Subcutaneous abdominal adipose tissue (tissue), 5 donors: Measurements from ENCODE around the gene LRRFIP1.

ENCODE experiments used
- H3K27ac ChIP-seq: one replicate; pipeline ENCODE4 v1.7.0; 2013; ENCODE audit warnings: low read depth, mild to moderate bottlenecking, inconsistent platforms, low read length, moderate library complexity
- H3K27me3 ChIP-seq, 5 donors: one replicate each; pipeline ENCODE4 v1.7.0; 2013; ENCODE audit warnings: low read length in 5 of 5, inconsistent platforms in 1 of 5; ENCODE audit not compliant: control insufficient read depth in 5 of 5, insufficient read depth in 4 of 5
- H3K36me3 ChIP-seq, 5 donors: one replicate each; pipeline ENCODE4 v1.7.0; 2013; ENCODE audit warnings: low read length in 5 of 5; ENCODE audit not compliant: control insufficient read depth in 5 of 5, insufficient read depth in 5 of 5
- H3K4me1 ChIP-seq, 5 donors: one replicate each; pipeline ENCODE4 v1.7.0; 2013; ENCODE audit warnings: low read length in 5 of 5, mild to moderate bottlenecking in 3 of 5, moderate library complexity in 1 of 5; ENCODE audit not compliant: control insufficient read depth in 5 of 5, insufficient read depth in 5 of 5
- H3K4me3 ChIP-seq, 5 donors: one replicate each; pipeline ENCODE4 v1.7.0; 2013; ENCODE audit warnings: low read length in 5 of 5, low read depth in 1 of 5
- H3K9ac ChIP-seq, 5 donors: one replicate each; pipeline ENCODE4 v1.7.0; 2013; ENCODE audit warnings: low read length in 5 of 5, mild to moderate bottlenecking in 4 of 5, moderate library complexity in 3 of 5
- H3K9me3 ChIP-seq, 5 donors: one replicate each; pipeline ENCODE4 v1.7.0; 2013; ENCODE audit warnings: low read length in 5 of 5; ENCODE audit not compliant: control insufficient read depth in 5 of 5
- donor health status: healthy.
- donor health status: healthy.
- donor health status: healthy.
- donor health status: healthy.
- donor health status: healthy.

The LRRFIP1 gene

DNA sequence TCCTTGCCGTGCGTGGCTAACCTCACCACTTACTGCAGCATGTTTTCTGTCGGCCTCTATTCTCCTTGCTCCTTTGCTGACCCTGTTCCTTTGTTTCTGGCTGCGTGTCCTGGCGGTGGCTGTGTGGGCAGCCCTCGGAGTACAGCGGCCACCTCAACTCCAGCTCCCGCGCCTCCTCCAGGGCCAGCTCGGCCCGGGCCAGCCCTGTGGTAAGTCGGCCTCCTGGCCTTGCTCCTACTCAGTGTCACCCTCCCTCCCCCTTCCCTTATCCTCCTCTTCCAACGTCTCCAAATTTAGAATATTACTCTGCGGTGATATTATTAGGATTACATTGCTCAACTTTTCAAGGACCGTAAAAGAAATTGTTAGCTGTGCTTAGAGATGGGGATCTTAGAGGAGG is 111.7 kb downstream of the LRRFIP1 start:
- peaks cover 0 to 18% (median 13%) of the 10 kb centered on the region in 5 donors for H3K36me3 ChIP-seq
- H3K9ac ChIP-seq: no peak overlapping the region
- H3K4me3 ChIP-seq: no peak overlapping the region
- H3K9me3 ChIP-seq: no peaks in the 10 kb centered on the region
- H3K27ac ChIP-seq: peak overlapping the region; percentile 17
- no peaks in the 10 kb centered on the region for H3K27me3 ChIP-seq
- peaks cover 2 to 96% (median 35%) of the 10 kb centered on the region in 5 donors for H3K4me1 ChIP-seq

DNA sequence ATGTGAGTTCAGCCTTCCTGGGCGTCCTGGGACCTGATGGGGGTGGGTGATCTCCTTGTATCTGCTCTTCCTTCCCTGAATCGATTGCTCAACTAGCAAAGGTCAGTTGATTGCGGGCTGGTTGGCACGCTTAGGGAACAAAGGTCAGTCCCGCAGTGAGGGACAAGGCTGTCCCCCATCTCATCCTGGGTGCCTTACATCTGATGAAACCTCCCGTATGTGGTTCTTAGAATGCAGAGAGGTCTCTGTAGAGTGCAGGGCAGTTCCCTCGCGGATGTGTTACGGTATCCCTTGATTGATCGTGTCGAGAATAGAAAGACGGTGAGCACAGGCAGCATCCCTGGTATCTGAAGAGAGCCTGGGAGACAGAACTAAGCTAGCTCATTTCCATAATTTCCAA is 114.8 kb downstream of the LRRFIP1 start:
- no peaks in the 10 kb centered on the region for H3K27me3 ChIP-seq
- no peak overlapping the region for H3K27ac ChIP-seq
- H3K9ac ChIP-seq: peak overlapping the region in 1 of 5 donors; percentile 21
- H3K4me1 ChIP-seq: peaks cover 2 to 76% (median 34%) of the 10 kb centered on the region in 5 donors
- peaks cover 0 to 16% (median 13%) of the 10 kb centered on the region in 5 donors for H3K36me3 ChIP-seq
- H3K4me3 ChIP-seq: no peak overlapping the region
- no peaks in the 10 kb centered on the region for H3K9me3 ChIP-seq

DNA sequence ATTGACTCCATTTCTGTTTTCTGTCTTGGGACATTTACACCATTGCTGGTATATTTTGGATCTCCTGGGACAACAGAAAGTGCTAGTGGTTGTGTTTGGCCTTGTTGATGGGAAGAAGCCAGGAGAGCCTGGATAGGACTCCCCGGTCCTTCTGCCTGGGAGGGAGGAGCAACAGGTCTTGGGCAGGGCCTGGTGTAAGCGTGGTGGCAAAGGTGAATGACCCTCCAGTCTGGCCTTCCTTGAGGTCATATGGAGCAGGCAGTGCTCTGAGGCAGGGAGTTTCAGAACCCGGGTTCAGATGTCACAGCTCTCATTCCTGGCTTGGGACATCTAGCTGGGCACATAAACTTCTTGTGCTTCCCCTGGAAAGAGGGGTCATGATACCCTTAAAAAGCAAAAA is 115.2 kb downstream of the LRRFIP1 start:
- no peaks in the 10 kb centered on the region for H3K9me3 ChIP-seq
- no peak overlapping the region for H3K4me3 ChIP-seq
- H3K27ac ChIP-seq: no peak overlapping the region
- no peaks in the 10 kb centered on the region for H3K27me3 ChIP-seq
- peaks cover 0 to 18% (median 14%) of the 10 kb centered on the region in 5 donors for H3K36me3 ChIP-seq
- peak overlapping the region in 1 of 5 donors; percentile 21 for H3K9ac ChIP-seq
- H3K4me1 ChIP-seq: peaks cover 2 to 71% (median 34%) of the 10 kb centered on the region in 5 donors

DNA sequence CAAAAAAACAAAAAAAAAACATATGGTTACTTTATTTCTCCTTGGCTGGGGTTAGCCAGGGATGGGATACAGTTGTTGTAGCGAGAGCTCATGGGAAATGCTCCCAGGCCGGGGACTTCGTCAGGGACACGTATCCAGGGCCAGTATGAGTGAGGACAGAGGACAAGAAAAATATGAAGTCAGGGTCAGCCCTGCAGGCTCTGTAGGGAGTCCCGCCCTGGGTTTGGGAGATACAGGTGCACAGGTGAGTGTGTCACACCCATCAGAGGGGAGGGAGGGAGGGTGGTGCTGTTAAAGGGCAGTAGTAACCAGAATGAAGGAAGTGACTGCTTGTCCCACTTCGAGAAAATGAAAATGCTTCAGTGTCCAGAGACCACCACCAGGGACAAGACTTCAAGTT is 115.6 kb downstream of the LRRFIP1 start:
- H3K27me3 ChIP-seq: no peaks in the 10 kb centered on the region
- no peak overlapping the region for H3K9ac ChIP-seq
- no peak overlapping the region for H3K4me3 ChIP-seq
- peaks cover 0 to 18% (median 14%) of the 10 kb centered on the region in 5 donors for H3K36me3 ChIP-seq
- H3K4me1 ChIP-seq: peaks cover 2 to 67% (median 34%) of the 10 kb centered on the region in 5 donors
- H3K27ac ChIP-seq: no peak overlapping the region
- no peaks in the 10 kb centered on the region for H3K9me3 ChIP-seq

DNA sequence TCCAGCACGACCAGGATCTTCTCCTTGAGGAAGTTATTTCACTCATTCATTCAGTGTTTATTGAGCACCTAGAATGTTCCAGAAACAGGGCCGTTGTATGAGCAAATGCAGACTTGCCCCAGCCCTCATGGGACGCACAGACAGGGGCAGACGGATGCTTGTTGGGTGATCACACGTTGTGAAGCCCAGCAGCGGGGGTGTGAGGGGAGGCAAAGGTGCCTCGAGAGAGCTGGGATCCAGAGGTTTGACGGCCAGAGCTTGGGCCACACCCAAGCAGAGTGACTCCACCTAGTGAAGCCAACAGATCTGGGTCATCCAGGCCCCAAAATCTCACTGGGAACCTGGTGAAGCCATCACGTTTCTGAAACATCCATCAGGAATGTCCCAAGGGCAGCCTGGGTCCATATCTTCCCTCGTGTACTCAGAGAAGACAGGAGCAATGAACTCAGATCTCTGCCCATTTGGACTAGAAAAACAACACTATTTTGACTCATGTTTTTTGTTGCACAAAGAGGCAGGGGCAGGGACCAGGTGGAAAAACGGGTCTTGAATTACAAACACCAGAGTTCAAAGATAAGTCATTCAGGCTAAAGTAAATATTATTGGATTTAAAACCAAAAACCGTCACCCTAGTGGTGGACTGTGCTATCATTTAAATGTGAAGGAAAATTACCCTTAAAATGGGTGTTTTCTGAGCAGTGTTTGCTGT is 116.3 kb downstream of the LRRFIP1 start:
- H3K4me1 ChIP-seq: peaks cover 2 to 60% (median 34%) of the 10 kb centered on the region in 5 donors

DNA sequence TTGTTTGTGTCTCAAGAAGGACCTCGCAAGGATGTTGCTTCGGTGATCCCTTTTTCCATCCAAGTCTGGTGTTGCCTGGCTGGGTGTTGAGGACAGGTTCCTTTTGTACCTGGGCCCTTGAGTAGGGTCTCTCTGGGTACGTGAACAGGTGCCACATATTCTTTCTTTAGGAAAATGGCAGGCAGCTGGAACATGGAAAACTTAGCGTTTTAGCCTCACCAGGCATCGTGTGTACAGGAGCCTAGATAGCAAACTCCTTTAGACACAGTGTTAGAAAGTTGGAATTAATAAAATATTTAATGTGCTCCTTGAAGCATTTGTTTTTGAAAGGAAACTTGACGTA is 116.9 kb downstream of the LRRFIP1 start:
- H3K4me3 ChIP-seq: no peak overlapping the region
- no peaks in the 10 kb centered on the region for H3K9me3 ChIP-seq
- peaks cover 2 to 55% (median 31%) of the 10 kb centered on the region in 5 donors for H3K4me1 ChIP-seq
- no peaks in the 10 kb centered on the region for H3K27me3 ChIP-seq
- peak overlapping the region; percentile 50 for H3K27ac ChIP-seq
- H3K9ac ChIP-seq: no peak overlapping the region
- peaks cover 0 to 27% (median 21%) of the 10 kb centered on the region in 5 donors for H3K36me3 ChIP-seq

More for the DNA sequence above, 116.3 kb downstream of the LRRFIP1 start:
- Histone ChIP-seq H3K9ac (no peak overlapping the region), H3K36me3 (peaks cover 0 to 22% (median 16%) of the 10 kb centered on the region in 5 donors), H3K9me3 (no peaks in the 10 kb centered on the region), H3K27me3 (no peaks in the 10 kb centered on the region), H3K4me3 (no peak overlapping the region), H3K27ac (peak overlapping the region; percentile 50)

DNA sequence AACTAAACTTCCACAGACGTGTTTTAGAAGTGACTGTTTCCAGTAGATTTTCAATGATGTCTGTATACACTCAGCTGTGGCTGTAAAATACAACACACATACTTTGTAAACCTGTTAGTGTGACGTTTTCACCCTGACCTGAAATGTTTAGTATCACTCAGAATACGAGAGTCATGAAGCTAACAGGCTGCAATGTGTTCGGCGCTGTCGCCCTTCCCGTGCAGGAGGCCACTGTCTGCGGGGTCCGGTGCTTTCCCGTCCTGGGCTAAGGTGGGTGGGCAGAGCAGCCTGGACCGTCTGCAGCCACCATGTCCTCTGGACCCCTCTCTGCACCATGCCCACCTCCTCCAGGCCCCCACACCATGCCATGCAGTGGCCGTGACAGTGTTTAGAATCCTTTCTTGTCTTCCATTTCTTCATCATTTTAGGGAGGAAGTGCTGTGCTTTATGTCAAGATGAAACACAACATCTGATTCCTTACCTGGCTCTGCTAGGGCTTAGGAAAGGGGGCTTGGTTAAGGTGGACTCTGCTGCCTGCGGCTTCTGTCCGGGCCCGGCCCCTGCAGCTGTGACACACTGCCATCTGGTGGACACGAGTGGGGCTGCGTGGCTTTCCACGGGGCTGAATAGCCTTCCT is 117.3 kb downstream of the LRRFIP1 start:
- H3K4me3 ChIP-seq: no peak overlapping the region
- H3K27me3 ChIP-seq: no peaks in the 10 kb centered on the region
- no peak overlapping the region for H3K9ac ChIP-seq
- H3K36me3 ChIP-seq: peaks cover 2 to 32% (median 26%) of the 10 kb centered on the region in 5 donors
- H3K9me3 ChIP-seq: no peaks in the 10 kb centered on the region
- peaks cover 2 to 50% (median 26%) of the 10 kb centered on the region in 5 donors for H3K4me1 ChIP-seq
- H3K27ac ChIP-seq: peak overlapping the region; percentile 50

DNA sequence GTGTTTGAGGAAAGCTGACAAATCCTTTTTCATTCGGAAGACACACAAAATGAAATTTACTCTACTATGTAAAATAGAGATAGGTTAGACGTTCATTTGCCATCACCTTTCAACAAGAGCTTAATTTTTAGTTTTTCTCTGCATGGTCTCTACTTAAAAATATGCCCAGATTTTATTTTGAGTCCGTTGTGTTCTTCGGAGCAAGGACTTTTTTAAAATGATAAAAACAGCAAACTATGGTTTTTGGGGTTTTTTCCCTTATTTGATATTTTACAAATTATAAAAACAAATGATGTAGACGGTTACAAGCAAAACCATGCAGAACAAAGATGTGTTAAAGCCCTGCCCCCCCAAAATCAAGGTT is 117.8 kb downstream of the LRRFIP1 start:
- no peak overlapping the region for H3K9ac ChIP-seq
- H3K27ac ChIP-seq: no peak overlapping the region
- peaks cover 2 to 36% (median 28%) of the 10 kb centered on the region in 5 donors for H3K36me3 ChIP-seq

DNA sequence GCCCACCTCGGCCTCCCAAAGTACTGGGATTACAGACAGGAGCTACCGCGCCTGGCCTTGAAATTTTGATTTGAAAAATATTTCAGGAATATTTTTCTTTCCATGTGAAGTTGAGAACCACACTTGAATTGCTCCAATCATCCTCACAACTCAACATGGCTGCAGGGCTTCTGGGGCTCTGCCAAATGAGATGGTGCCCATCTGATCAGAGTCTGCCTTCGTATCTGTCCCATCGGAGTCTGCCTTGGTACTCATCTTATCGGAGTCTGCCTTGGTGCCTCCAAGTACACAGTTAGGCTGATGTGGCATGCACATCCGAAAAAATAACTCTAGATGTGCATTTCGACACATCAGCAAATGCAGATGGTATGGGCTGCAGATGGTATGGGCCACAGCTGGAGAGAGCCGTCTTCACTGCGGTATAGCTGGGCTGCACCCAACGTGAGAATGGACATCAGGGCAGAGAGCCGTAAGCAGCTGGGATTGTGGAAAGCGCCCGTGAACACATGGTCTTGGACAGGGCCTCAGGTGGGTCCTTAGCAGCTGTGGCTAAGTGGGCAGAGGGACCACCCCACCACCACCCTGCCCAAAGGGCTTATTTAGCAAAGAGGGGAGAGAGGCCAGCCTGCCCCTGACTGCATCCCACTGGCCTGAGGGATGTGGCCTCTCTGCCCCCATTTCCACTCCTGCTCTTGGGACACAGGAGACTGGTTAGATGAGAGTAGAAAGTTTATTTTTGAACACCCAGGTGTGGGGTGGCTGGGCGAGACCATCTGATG is 119.1 kb downstream of the LRRFIP1 start:
- Histone ChIP-seq H3K27me3 (no peaks in the 10 kb centered on the region), H3K4me3 (no peak overlapping the region), H3K4me1 (peaks cover 2 to 34% (median 17%) of the 10 kb centered on the region in 5 donors), H3K36me3 (peaks cover 10 to 46% (median 37%) of the 10 kb centered on the region in 5 donors), H3K9me3 (no peaks in the 10 kb centered on the region), H3K9ac (no peak overlapping the region), H3K27ac (no peak overlapping the region)

More for the DNA sequence above, 117.8 kb downstream of the LRRFIP1 start:
- Histone ChIP-seq H3K4me1 (peaks cover 2 to 45% (median 24%) of the 10 kb centered on the region in 5 donors), H3K27me3 (no peaks in the 10 kb centered on the region), H3K4me3 (no peak overlapping the region), H3K9me3 (no peaks in the 10 kb centered on the region)

DNA sequence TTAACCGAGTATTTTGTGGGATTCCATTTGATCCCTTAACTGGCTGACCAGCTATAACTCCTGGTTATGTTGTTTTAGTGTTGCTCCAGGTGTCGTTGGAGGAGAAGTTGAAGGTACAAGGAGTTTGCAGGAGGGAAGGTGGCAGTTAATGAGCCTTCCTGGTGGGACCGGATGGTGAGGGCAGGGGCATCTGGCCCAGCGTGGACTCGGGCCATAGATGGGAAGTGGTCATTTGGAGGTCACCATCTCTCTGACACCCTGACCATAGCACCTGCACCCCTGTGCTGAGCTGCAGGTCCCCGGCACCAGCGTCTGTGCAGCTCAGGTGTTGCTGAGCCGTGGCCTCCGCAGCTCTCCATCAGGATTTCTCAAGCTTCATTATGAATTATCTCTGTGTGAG is 119.8 kb downstream of the LRRFIP1 start:
- Histone ChIP-seq H3K9me3 (no peaks in the 10 kb centered on the region), H3K4me3 (no peak overlapping the region), H3K36me3 (peaks cover 11 to 52% (median 42%) of the 10 kb centered on the region in 5 donors), H3K4me1 (peaks cover 2 to 28% (median 13%) of the 10 kb centered on the region in 5 donors), H3K9ac (no peak overlapping the region), H3K27ac (no peak overlapping the region), H3K27me3 (no peaks in the 10 kb centered on the region)
